ENCODE measurements around the gene KIF1A. TPM values are rescaled to one million over a fixed set of nuclear protein-coding genes. Genes with fewer than 3 reads are reported as not detected.

KIF1A gene
- total and polyA plus RNA-seq, 2 of the 8 experiments (the other 6 are each of a cell fraction or from before 2014, with no cell fraction given): 61.3 to 281 TPM

DNA sequence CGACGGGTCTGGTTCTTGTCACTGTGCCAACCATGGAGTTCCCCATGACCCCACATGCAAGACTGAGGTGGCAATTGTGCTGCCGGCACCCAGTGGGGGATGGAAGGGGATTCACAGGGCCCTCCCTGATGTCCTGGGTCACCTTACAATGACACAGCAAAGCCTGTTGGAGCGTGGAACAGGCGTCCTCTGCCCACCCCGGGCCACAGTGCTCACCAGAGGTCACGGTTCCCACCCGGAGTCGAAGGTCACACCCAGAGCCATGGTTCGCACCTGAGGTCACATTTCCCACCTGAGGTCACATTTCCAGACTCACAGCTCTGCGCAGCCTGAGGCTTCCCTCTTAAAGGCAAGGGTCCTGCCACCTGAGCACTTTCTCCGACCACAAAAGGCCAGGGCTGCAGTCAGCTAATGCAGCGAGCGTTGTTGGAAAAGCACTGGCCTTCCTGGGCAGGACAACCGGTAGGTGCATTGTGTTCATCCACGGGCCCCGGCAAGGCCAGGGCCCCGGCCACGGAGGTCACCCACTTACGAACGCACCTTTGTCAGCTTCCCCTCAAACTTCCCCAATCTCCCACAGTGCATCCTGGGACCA is 24.0 kb downstream of the KIF1A start (continued):
- no peak for TF ChIP-seq HDAC2 (IDR thresholded peaks at IDR 0.05; ENCODE audit: borderline replicate concordance in 1 of 2, low read depth in 2 of 2, low read length in 2 of 2)
- TF ChIP-seq EZH2 (IDR thresholded peaks at IDR 0.05; ENCODE audit: low read depth, low read length, severe bottlenecking): no peak
- no peak for TF ChIP-seq SP2 (IDR thresholded peaks at IDR 0.05; ENCODE audit: low read length)
- TF ChIP-seq CHD2 (IDR thresholded peaks at IDR 0.05; ENCODE audit: low read length): no peak
- TF ChIP-seq BCL11A (IDR thresholded peaks at IDR 0.05; ENCODE audit: low read depth in 2 of 2, low read length in 2 of 2): no peak
- no peak for TF ChIP-seq CHD1 (IDR thresholded peaks at IDR 0.05; ENCODE audit: low read depth, low read length)
- TF ChIP-seq RFX5 (IDR thresholded peaks at IDR 0.05; ENCODE audit: borderline replicate concordance, low read depth, low read length): no peak
- no peak for TF ChIP-seq GTF2F1 (IDR thresholded peaks at IDR 0.05; ENCODE audit: borderline replicate concordance, low read depth, low read length)
- no peak for TF ChIP-seq TBP (IDR thresholded peaks at IDR 0.05; ENCODE audit: low read depth, low read length)
